NCI-H526 (cell line): ENCODE measurements around the gene RUNX3.

ENCODE experiments used
- DNase-seq, 2 experiments: peaks; one replicate each; lab custom pipeline; 2025; lab: John Stamatoyannopoulos, UW

Gene RUNX3

GRCh38 chr1:24862775-24863483 lies 67.1 kb downstream of the RUNX3 start:
- DNase-seq, result no peak

DNA sequence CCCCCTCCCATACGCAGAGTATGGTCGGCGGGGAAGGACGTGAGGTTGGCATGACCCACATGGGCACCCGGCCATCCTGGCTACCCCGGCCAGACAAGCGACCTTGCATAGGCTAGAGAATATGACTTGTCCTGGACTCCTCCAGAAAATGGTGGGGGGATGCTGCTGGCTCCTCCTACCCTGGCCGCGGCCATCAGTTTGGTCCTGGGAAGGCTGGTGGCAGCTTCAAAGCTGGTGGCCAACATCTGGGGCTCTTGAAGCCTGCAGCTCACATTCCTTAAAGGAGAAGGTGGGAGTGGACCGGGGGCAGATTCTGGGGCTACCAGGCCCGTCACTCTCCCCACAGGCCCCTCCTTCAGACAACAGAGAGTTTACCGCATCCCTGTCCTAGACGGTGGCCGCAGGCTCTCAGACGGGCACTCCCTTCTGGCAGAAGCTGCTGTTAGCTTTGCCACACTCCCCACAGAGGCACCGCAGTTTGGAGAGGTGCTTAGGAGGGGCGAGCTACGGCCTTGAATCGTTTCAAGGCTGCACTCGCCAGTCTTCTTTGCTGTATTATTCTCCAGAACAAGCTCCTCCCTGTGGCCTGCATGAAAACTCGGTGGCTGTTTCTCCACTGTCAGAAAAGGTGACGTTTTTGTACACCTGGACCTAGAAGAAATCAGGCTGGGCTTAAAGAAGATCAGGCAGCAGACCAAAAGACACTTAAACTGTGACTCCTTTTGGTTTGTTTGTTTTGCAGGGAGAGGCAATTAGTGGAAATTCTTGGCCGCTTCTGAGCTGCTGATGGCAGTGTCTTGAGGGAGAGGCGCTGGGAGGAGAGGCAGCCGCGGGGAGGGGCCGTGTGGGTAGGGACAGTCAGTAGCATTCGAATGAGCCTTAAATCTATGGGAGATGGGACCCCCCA lies 68.0 kb downstream of the RUNX3 start:
- no peak for DNase-seq

GRCh38 chr1:24860841-24861240 lies 69.2 kb downstream of the RUNX3 start:
- no peak for DNase-seq

DNA sequence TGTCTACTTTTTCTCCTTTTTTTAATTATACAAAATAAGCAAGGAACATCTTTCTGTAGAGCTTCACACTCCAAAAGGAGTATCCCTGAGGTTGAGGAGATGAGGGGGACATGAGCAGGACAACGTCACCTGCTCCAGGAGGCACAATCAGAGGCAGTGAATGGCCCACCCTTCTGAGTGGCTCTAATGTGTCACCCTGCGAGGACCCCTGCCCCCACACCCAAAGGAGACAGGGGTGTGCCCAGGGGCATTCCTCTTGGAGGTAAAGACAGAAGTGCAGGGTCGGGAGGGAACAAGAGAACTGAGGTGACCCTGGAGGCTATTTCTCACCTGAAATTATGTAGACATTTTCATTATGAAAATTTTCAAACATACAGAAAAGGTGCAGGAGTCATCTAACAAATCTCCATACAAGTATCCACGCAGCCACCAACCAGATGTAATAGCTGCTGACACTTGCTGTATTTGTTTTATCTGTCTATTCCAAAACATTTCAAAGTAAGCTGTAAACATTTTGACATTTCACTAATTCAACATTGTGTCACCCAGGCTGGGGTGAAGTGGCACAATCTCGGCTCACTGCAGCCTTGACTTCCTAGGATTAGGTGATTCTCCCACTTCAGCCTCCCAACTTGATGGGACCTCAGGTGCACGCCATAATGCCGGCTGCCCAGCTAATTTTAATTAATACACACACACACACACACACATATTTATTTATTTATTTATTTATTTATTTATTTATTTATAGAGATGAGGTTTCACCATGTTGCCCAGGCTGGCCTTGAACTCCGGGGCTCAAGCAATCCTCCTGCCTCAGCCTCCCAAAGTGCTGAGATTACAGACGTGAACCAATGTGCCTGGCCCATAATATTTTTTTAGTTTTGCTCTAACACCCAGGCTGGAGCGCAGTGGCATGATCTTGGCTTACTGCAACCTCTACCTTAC lies 70.7 kb downstream of the RUNX3 start:
- DNase-seq, result no peak

- no peak for DNase-seq
Measured at GRCh38 chr1:24858277-24858676, 71.8 kb downstream of the RUNX3 start.

DNA sequence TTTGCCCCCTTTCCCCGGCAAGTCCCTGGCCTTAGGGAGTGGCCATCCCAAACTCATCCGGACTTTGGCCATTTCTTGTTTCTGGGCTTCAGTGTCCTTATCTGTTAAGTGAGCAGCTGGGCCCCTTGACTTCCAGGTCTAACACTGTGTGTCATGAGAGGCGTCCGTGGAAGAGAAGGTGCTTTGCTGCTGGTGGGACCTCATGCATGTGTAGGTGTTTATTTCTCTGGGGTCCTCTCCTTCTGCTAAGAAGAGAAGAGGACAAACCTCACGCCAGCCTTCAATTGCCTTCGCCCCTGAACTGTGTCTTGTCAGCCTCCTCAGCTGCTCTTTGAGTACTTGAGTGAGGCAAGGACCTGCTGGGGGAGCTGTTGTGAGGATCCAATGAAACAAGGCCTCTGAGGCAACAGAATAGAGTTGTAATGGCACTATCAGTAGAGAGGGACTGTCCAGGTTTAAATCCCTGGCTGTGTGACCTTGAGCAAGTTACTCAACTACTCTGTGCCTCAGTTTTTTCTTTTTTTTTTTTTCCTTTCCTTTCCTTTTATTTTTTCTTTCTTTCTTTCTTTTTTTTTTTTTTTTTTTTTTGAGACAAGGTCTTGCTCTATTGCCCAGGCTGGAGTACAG lies 72.5 kb downstream of the RUNX3 start:
- DNase-seq, result no peak

DNA sequence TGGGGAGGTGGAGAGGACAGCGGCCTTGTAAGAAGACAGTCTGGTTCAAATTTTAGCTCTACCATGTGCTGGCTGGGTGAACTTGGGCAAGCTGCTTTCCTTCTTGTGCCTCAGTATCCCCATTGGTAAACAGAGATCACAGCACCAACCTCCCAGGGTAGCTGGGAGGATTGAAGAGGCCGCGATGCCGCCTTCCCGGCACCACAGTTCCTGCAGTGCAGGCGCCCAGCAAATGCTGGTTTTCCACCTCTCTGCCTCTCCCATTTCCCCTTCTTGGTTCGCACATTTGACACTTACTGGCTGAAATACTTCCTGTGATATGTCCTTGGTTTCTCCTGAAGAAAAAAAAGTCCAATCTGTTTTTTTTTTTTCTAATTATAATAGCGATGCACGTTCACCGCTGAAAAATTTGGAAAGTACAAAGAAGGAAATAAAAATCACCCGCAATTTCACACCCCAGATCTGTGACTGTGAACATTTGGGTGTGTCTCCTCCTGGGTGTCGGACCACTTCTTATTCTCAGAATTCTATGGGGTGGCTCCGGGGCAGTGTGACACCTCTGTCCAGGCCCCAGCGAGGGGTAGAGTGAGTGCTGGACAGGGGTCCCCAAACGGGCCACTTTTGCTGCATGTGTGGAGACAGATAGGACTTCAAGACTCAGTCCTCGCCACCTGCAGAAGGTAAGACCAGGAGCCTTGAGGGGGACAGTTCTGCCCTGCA lies 73.1 kb downstream of the RUNX3 start:
- no peak for DNase-seq

DNA sequence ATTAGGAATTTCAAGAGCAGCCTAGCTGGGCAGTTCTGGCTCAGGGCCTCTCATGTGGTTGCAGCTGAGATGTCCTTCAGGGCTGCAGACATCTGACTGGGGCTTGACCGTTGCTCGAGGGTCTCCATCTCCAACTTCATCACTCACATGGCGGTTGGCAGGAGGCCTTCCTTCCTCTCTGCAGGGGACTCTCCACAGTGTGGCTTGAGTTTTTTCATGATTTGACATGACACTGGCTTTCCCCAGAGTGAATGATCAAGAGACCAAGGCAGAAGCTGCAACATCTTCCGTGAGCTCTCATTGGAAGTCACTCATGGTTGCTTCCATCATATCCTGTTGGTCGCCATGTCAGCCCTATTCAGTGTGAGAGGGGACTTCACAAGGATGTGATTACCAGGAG lies 74.6 kb downstream of the RUNX3 start:
- no peak for DNase-seq

- DNase-seq, result no peak
Measured at GRCh38 chr1:24853649-24854048, 76.4 kb downstream of the RUNX3 start.

DNA sequence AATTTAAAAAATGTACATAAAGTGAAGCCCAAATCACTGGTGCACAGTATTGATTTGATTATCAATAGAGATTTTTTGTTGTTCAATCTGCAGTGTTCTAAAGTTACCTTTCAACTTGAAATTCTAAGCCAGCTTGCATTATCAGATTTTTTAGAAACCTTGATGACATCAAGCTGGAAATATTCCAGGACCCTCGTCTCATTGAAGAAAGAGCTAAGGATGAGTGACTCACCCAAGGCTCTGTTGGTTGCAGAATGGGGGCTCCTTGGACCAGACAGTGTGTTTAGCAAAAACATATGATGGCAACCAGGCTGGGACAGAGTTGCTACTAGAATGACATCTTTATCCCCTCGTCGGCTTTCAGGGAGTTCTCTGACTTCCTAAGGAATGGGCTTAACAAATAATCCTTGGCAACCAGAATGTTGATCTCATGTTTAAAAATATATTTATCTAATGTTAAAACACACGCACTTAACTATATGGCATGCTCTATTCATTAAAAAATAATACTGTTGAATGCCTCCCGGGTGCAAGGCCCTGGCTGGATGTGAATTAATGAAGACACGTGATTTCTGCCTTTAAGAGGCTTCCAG lies 79.7 kb downstream of the RUNX3 start:
- no peak for DNase-seq

- peak in 1 of 2 experiments; percentile 46 for DNase-seq
Measured at GRCh38 chr1:24849672-24850295, 80.3 kb downstream of the RUNX3 start.
